NAMALWA (cell line): ENCODE measurements around the gene ACOT12.
A peak's percentile ranks its signal among the peaks of the same experiment; 100 is the strongest.

Source experiments
- DNase-seq: peaks from one replicate; pipeline ENCODE4 v3.0.0-alpha.2; 2015; ENCODE audit warnings: low spot score

The ACOT12 gene

DNA sequence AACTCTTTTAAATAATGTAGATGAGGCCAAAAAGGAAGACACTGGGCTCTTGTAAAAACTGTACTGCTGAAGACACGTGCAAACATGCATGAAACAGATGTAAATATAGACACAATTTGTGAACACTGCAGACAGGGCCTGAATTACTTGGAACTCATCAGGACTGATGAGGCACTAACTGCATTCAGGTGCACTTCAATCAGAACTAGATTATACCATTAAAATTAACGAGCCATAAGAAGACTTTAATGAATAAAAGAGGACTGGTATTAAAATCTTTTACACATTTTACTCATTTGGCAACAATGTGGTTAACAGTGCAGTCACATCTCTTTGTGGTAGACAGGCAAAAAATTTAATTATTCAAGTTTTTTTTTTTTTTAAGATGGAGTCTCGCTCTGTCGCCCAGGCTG, 105.9 kb downstream of the ACOT12 start:
- peak; percentile 35 for DNase-seq

DNA sequence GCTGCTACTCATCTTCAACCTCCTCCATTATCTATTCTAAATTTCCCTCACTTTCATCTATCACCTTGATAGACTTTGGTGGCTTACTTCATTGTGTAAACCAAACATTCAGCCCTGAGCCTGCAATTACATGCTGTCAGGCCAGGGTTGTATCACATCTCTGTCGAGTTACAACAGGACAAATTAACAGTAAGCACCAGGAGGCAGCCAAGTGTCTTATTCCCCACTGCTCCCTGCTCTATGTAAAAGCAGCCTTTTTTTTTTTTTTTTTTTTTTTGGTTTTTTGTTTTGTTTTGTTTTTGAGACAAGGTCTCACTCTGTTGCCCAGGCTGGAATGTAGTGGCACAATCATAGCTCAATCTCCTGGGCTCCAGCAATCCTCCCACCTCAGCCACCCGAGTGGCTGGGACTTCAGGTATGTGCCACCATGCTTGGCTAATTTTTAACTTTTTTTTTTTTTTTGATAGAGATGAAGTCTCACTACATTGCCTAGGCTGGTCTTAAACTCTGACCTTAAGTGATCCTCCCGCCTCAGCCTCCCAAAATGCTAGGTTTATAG, 107.8 kb downstream of the ACOT12 start:
- no peak for DNase-seq

- DNase-seq = no peak
These were observed 110.0 kb downstream of the ACOT12 start for GRCh38 chr5:81283976-81284375.
